ENCODE results near the gene BCAP31.

- TF ChIP-seq, protein P1, sequence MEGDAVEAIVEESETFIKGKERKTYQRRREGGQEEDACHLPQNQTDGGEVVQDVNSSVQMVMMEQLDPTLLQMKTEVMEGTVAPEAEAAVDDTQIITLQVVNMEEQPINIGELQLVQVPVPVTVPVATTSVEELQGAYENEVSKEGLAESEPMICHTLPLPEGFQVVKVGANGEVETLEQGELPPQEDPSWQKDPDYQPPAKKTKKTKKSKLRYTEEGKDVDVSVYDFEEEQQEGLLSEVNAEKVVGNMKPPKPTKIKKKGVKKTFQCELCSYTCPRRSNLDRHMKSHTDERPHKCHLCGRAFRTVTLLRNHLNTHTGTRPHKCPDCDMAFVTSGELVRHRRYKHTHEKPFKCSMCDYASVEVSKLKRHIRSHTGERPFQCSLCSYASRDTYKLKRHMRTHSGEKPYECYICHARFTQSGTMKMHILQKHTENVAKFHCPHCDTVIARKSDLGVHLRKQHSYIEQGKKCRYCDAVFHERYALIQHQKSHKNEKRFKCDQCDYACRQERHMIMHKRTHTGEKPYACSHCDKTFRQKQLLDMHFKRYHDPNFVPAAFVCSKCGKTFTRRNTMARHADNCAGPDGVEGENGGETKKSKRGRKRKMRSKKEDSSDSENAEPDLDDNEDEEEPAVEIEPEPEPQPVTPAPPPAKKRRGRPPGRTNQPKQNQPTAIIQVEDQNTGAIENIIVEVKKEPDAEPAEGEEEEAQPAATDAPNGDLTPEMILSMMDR (IDR thresholded peaks at IDR 0.05), result no peak
- TF ChIP-seq POLR2A (IDR thresholded peaks at IDR 0.05), result no peak
Measured at GRCh38 chrX:153707406-153707805, 16.8 kb downstream of the BCAP31 start.

Measured in heart left ventricle (tissue), 13 donors.